ENCODE measurements around the gene FAHD2A.
"Not testable (repeated sequence)": the region's sequence is repeated elsewhere in the genome, so short reads cannot be mapped to it uniquely, and the experiment has no call there.

GRCh38 chr2:95355486-95355885 is 47.0 kb upstream of the FAHD2A start:
- TF ChIP-seq POLR2A (IDR thresholded peaks at IDR 0.05); CTCF (IDR thresholded peaks at IDR 0.05); POLR2AphosphoS5 (IDR thresholded peaks at IDR 0.05; ENCODE audit: insufficient read depth in 1 of 2, low read depth in 1 of 2): not testable (repeated sequence)

Measured in vagina (tissue), 2 donors.